ENCODE results near the gene SMPDL3A. TPM values are rescaled to one million over a fixed set of nuclear protein-coding genes. Genes with fewer than 3 reads are reported as not detected.

The SMPDL3A gene
- total and polyA plus RNA-seq, 2 of the 13 experiments (the other 11 are each of a cell fraction or from before 2014, with no cell fraction given): 7.8 to 17.3 TPM

DNA sequence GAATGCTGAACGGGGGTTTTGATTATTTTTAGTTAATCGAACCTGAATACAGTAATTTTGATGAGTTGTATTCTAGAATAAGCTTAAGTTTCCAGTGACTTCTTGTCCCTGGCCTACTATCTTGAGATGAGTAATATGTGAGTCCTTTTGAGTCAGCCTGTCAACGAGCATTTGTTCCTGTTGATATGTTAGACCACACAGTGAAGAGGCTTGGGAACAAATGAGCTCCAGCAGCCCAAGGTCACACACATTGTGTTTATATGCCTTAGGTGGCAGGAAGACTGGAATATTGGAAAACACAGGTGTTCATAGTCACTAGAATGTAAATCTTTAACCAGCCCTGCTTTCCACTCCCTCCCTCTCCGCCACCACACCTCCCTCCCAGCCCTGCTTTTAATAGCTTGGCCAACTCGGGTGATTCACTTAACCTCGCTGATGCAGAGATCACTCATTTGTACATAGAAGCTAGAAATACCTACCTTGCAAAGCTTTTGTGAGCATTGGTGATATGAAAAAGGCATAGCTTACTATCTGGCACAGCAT lies 9.1 kb downstream of the SMPDL3A start (continued):
- TF ChIP-seq, protein P1, sequence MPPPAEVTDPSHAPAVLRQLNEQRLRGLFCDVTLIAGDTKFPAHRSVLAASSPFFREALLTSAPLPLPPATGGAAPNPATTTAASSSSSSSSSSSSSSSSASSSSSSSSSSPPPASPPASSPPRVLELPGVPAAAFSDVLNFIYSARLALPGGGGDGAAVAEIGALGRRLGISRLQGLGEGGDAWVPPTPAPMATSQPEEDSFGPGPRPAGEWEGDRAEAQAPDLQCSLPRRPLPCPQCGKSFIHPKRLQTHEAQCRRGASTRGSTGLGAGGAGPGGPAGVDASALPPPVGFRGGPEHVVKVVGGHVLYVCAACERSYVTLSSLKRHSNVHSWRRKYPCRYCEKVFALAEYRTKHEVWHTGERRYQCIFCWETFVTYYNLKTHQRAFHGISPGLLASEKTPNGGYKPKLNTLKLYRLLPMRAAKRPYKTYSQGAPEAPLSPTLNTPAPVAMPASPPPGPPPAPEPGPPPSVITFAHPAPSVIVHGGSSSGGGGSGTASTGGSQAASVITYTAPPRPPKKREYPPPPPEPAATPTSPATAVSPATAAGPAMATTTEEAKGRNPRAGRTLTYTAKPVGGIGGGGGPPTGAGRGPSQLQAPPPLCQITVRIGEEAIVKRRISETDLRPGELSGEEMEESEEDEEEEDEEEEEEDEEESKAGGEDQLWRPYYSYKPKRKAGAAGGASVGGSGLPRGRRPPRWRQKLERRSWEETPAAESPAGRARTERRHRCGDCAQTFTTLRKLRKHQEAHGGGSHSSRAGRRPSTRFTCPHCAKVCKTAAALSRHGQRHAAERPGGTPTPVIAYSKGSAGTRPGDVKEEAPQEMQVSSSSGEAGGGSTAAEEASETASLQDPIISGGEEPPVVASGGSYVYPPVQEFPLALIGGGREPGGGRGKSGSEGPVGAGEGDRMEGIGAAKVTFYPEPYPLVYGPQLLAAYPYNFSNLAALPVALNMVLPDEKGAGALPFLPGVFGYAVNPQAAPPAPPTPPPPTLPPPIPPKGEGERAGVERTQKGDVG (CRISPR knock-in tag; IDR thresholded peaks at IDR 0.05; ENCODE audit: borderline replicate concordance): peak; percentile 61; the same call in 1 of the 2 replicates
- TF ChIP-seq POLR2A (IDR thresholded peaks at IDR 0.05; ENCODE audit: insufficient read depth in 1 of 2, low read depth in 2 of 2, low read length in 2 of 2): peak; percentile 30 to 59; a peak in 3 of 4 replicates
- TF ChIP-seq, protein P2, sequence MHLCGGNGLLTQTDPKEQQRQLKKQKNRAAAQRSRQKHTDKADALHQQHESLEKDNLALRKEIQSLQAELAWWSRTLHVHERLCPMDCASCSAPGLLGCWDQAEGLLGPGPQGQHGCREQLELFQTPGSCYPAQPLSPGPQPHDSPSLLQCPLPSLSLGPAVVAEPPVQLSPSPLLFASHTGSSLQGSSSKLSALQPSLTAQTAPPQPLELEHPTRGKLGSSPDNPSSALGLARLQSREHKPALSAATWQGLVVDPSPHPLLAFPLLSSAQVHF (CRISPR knock-in tag; IDR thresholded peaks at IDR 0.05): no peak
- TF ChIP-seq, protein P3, sequence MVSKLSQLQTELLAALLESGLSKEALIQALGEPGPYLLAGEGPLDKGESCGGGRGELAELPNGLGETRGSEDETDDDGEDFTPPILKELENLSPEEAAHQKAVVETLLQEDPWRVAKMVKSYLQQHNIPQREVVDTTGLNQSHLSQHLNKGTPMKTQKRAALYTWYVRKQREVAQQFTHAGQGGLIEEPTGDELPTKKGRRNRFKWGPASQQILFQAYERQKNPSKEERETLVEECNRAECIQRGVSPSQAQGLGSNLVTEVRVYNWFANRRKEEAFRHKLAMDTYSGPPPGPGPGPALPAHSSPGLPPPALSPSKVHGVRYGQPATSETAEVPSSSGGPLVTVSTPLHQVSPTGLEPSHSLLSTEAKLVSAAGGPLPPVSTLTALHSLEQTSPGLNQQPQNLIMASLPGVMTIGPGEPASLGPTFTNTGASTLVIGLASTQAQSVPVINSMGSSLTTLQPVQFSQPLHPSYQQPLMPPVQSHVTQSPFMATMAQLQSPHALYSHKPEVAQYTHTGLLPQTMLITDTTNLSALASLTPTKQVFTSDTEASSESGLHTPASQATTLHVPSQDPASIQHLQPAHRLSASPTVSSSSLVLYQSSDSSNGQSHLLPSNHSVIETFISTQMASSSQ (IDR thresholded peaks at IDR 0.05; ENCODE audit: low read depth): peak; percentile 95
- TF ChIP-seq, protein P3 (CRISPR knock-in tag; IDR thresholded peaks at IDR 0.05; ENCODE audit: borderline replicate concordance): peak; percentile 95
- peak; percentile 74 for TF ChIP-seq ZFX (CRISPR knock-in tag; IDR thresholded peaks at IDR 0.05; ENCODE audit: low read depth)
- no peak for TF ChIP-seq POLR2AphosphoS2 (IDR thresholded peaks at IDR 0.05; ENCODE audit: low read depth, low read length)
- TF ChIP-seq ZNF879 (CRISPR knock-in tag; IDR thresholded peaks at IDR 0.05): no peak
- TF ChIP-seq EP300 (IDR thresholded peaks at IDR 0.05; ENCODE audit: low read depth in 2 of 2, low read length in 2 of 2): peak in 1 of 2 experiments; percentile 79; a peak in 1 of 4 replicates
- peak; percentile 55; the same call in 1 of the 2 replicates for TF ChIP-seq EP300 (CRISPR knock-in tag; IDR thresholded peaks at IDR 0.05; ENCODE audit: borderline replicate concordance)
- TF ChIP-seq, protein P4, sequence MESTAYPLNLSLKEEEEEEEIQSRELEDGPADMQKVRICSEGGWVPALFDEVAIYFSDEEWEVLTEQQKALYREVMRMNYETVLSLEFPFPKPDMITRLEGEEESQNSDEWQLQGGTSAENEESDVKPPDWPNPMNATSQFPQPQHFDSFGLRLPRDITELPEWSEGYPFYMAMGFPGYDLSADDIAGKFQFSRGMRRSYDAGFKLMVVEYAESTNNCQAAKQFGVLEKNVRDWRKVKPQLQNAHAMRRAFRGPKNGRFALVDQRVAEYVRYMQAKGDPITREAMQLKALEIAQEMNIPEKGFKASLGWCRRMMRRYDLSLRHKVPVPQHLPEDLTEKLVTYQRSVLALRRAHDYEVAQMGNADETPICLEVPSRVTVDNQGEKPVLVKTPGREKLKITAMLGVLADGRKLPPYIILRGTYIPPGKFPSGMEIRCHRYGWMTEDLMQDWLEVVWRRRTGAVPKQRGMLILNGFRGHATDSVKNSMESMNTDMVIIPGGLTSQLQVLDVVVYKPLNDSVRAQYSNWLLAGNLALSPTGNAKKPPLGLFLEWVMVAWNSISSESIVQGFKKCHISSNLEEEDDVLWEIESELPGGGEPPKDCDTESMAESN (CRISPR knock-in tag; conservative IDR thresholded peaks at IDR 0.05): no peak
- TF ChIP-seq ZKSCAN5 (CRISPR knock-in tag; IDR thresholded peaks at IDR 0.05): peak; percentile 89
- TF ChIP-seq DR1 (CRISPR knock-in tag; IDR thresholded peaks at IDR 0.05): no peak
- TF ChIP-seq FOXO1 (CRISPR knock-in tag; IDR thresholded peaks at IDR 0.05): peak; percentile 97
- TF ChIP-seq, protein P5, sequence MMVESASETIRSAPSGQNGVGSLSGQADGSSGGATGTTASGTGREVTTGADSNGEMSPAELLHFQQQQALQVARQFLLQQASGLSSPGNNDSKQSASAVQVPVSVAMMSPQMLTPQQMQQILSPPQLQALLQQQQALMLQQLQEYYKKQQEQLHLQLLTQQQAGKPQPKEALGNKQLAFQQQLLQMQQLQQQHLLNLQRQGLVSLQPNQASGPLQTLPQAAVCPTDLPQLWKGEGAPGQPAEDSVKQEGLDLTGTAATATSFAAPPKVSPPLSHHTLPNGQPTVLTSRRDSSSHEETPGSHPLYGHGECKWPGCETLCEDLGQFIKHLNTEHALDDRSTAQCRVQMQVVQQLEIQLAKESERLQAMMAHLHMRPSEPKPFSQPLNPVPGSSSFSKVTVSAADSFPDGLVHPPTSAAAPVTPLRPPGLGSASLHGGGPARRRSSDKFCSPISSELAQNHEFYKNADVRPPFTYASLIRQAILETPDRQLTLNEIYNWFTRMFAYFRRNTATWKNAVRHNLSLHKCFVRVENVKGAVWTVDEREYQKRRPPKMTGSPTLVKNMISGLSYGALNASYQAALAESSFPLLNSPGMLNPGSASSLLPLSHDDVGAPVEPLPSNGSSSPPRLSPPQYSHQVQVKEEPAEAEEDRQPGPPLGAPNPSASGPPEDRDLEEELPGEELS (CRISPR knock-in tag; IDR thresholded peaks at IDR 0.05): peak; percentile 96
